G401 (cell line): ENCODE results near the gene GBP6. TPM values are rescaled to one million over a fixed set of nuclear protein-coding genes. Genes with fewer than 3 reads are reported as not detected.
A peak's percentile ranks its signal among the peaks of the same experiment; 100 is the strongest.
"Not testable (repeated sequence)": the region's sequence is repeated elsewhere in the genome, so short reads cannot be mapped to it uniquely, and the experiment has no call there.

ENCODE experiments used
- DNase-seq: peaks from one replicate; pipeline ENCODE4 v3.0.0-alpha.2; 2015; ENCODE audit warnings: low spot score
- in situ Hi-C: cut with HindIII; loops from 2 replicates; pipeline ENCODE4 v1.10.0; 2016; ENCODE audit warnings: low sequenced_read_pairs, mixed read lengths
- total RNA-seq: library from RNA; depleted of rRNA; stranded (reverse); fragments of >200 nt; shearing (Covaris generic); gene quantifications from 2 replicates; pipeline ENCODE4 v1.2.3, GENCODE V29; 2014; rRNA removed

The GBP6 gene
- not detected in 2 replicates for total RNA-seq

GRCh38 chr1:89363638-89364536, at the start of gene GBP6:
Gene GBP6 (plus strand): TSS chr1:89364059. CDS start chr1:89368552, 4,493 bp downstream.
- DNase-seq, result no peak

GRCh38 chr1:89322402-89322801, 41.5 kb upstream of the GBP6 start:
- in situ Hi-C loops, result no loop called here
- no peak for DNase-seq

More at GRCh38 chr1:89363638-89364536, at the start of gene GBP6:
- in situ Hi-C loops, result no loop called here

- no peak for DNase-seq
- in situ Hi-C loops, result no loop called here
These were observed 32.0 kb upstream of the GBP6 start for GRCh38 chr1:89331890-89332289.

GRCh38 chr1:89332461-89332860, 31.4 kb upstream of the GBP6 start:
- in situ Hi-C loops, result no loop called here
- DNase-seq, result no peak

GRCh38 chr1:89335486-89335885, 28.4 kb upstream of the GBP6 start:
- in situ Hi-C loops, result no loop called here

GRCh38 chr1:89337903-89338302, 26.0 kb upstream of the GBP6 start:
- DNase-seq, result no peak
- in situ Hi-C loops, result no loop called here

More at GRCh38 chr1:89335486-89335885, 28.4 kb upstream of the GBP6 start:
- DNase-seq, result no peak

- in situ Hi-C loops, result no loop called here
- no peak for DNase-seq
These were observed 24.8 kb upstream of the GBP6 start for GRCh38 chr1:89339039-89339438.

GRCh38 chr1:89345479-89345878, 18.4 kb upstream of the GBP6 start:
- DNase-seq, in situ Hi-C loops: not testable (repeated sequence)

GRCh38 chr1:89347296-89347695, 16.6 kb upstream of the GBP6 start:
- in situ Hi-C loops, result no loop called here
- DNase-seq, result no peak

GRCh38 chr1:89350298-89350697, 13.6 kb upstream of the GBP6 start:
- no peak for DNase-seq
- in situ Hi-C loops, result no loop called here

- in situ Hi-C loops, result no loop called here
- DNase-seq, result no peak
These were observed 12.1 kb upstream of the GBP6 start for GRCh38 chr1:89351597-89352311.

- in situ Hi-C loops, result no loop called here
- DNase-seq, result no peak
These were observed 11.4 kb upstream of the GBP6 start for GRCh38 chr1:89352421-89352820.

GRCh38 chr1:89354205-89354604, 9.7 kb upstream of the GBP6 start:
- in situ Hi-C loops, result no loop called here

GRCh38 chr1:89355056-89355455, 8.8 kb upstream of the GBP6 start:
- DNase-seq, result no peak
- in situ Hi-C loops, result no loop called here

More at GRCh38 chr1:89354205-89354604, 9.7 kb upstream of the GBP6 start:
- DNase-seq, result no peak

- DNase-seq, result no peak
- in situ Hi-C loops, result no loop called here
These were observed 7.0 kb upstream of the GBP6 start for GRCh38 chr1:89356658-89357400.

GRCh38 chr1:89358287-89358893, 5.5 kb upstream of the GBP6 start:
- in situ Hi-C loops, result no loop called here
- DNase-seq, result peak; percentile 57

- in situ Hi-C loops, result no loop called here
- no peak for DNase-seq
These were observed 3.1 kb upstream of the GBP6 start for GRCh38 chr1:89360716-89361115.

- DNase-seq, result no peak
- in situ Hi-C loops, result no loop called here
These were observed 2.2 kb upstream of the GBP6 start for GRCh38 chr1:89361681-89362080.

GRCh38 chr1:89363196-89363595, 663 bp upstream of the GBP6 start:
- in situ Hi-C loops, result no loop called here
- no peak for DNase-seq
